ENCODE results near the gene RNF144A. TPM values are rescaled to one million over a fixed set of nuclear protein-coding genes. Genes with fewer than 3 reads are reported as not detected.

RNF144A gene
- polyA plus RNA-seq, 1 of the 3 experiments (the other 2 are of a cell fraction): 15.6 TPM

GRCh38 chr2:6982934-6983589, 65.8 kb downstream of the RNF144A start:
- no peak for DNase-seq
- H3F3A ChIP-seq (replicated peaks; ENCODE audit: insufficient read depth): no peaks in the 10 kb centered on the region
- H3K79me2 ChIP-seq (ENCODE audit: insufficient read depth): peaks cover under 1% of the 10 kb centered on the region; the same call in 1 of the 2 replicates
- no peaks in the 10 kb centered on the region for H3K27me3 ChIP-seq (ENCODE audit: insufficient read depth)
- TF ChIP-seq TEAD4 (IDR thresholded peaks at IDR 0.05; ENCODE audit: borderline replicate concordance, insufficient read depth) (no peak), NFIC (IDR thresholded peaks at IDR 0.05; ENCODE audit: borderline replicate concordance) (no peak), FOXJ3 (CRISPR knock-in tag; IDR thresholded peaks at IDR 0.05) (no peak), TCF12 (IDR thresholded peaks at IDR 0.05) (no peak), RCOR1 (IDR thresholded peaks at IDR 0.05; ENCODE audit: low read length) (no peak), EZH2phosphoT487 (IDR thresholded peaks at IDR 0.05; ENCODE audit: borderline replicate concordance, low read depth) (no peak), MAX (IDR thresholded peaks at IDR 0.05; ENCODE audit: low read depth) (no peak), ELF1 (IDR thresholded peaks at IDR 0.05) (no peak), USF1 (IDR thresholded peaks at IDR 0.05; ENCODE audit: borderline replicate concordance, low read depth) (no peak), JUND (IDR thresholded peaks at IDR 0.05) (no peak), FOSL2 (IDR thresholded peaks at IDR 0.05; ENCODE audit: borderline replicate concordance, low read depth) (no peak), RXRA (IDR thresholded peaks at IDR 0.05; ENCODE audit: borderline replicate concordance, low read depth) (no peak), RFX5 (IDR thresholded peaks at IDR 0.05; ENCODE audit: low read length) (no peak), MEF2A (IDR thresholded peaks at IDR 0.05; ENCODE audit: borderline replicate concordance, low read depth) (no peak), RAD21 (IDR thresholded peaks at IDR 0.05; ENCODE audit: low read length) (no peak), NRF1 (IDR thresholded peaks at IDR 0.05; ENCODE audit: low read depth, low read length) (no peak)
- TF ChIP-seq, protein P1, sequence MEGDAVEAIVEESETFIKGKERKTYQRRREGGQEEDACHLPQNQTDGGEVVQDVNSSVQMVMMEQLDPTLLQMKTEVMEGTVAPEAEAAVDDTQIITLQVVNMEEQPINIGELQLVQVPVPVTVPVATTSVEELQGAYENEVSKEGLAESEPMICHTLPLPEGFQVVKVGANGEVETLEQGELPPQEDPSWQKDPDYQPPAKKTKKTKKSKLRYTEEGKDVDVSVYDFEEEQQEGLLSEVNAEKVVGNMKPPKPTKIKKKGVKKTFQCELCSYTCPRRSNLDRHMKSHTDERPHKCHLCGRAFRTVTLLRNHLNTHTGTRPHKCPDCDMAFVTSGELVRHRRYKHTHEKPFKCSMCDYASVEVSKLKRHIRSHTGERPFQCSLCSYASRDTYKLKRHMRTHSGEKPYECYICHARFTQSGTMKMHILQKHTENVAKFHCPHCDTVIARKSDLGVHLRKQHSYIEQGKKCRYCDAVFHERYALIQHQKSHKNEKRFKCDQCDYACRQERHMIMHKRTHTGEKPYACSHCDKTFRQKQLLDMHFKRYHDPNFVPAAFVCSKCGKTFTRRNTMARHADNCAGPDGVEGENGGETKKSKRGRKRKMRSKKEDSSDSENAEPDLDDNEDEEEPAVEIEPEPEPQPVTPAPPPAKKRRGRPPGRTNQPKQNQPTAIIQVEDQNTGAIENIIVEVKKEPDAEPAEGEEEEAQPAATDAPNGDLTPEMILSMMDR (IDR thresholded peaks at IDR 0.05): no peak
- TF ChIP-seq, protein P2, sequence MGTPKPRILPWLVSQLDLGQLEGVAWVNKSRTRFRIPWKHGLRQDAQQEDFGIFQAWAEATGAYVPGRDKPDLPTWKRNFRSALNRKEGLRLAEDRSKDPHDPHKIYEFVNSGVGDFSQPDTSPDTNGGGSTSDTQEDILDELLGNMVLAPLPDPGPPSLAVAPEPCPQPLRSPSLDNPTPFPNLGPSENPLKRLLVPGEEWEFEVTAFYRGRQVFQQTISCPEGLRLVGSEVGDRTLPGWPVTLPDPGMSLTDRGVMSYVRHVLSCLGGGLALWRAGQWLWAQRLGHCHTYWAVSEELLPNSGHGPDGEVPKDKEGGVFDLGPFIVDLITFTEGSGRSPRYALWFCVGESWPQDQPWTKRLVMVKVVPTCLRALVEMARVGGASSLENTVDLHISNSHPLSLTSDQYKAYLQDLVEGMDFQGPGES (IDR thresholded peaks at IDR 0.05; ENCODE audit: low read depth, low read length): no peak
- peaks cover 4 to 5% of the 10 kb centered on the region in 2 experiments for H3K36me3 ChIP-seq (replicated peaks in 1 of 2; ENCODE audit: control insufficient read depth in 1 of 2, insufficient read depth in 2 of 2, low read length in 1 of 2)
- no peak overlapping the region for H3K9ac ChIP-seq
- ChIA-PET CTCF (interaction anchor here (0.6 to 2.3 kb wide), 7 partner anchors 11 to 66 kb away, joined by 3 to 7 read pairs (median 5); partner anchors contain the start of gene RNF144A), POLR2A (no interaction called here)
- WGBS (ENCODE audit: low lambda C conversion rate): 93% methylated on average over 6 of the region's 6 CpGs
- H3K9me2 ChIP-seq: no peaks in the 10 kb centered on the region
- no peak overlapping the region for H2AFZ ChIP-seq (ENCODE audit: low read depth)
- H4K20me1 ChIP-seq (ENCODE audit: insufficient read depth): no peaks in the 10 kb centered on the region
- H3K27ac ChIP-seq (ENCODE audit: low read depth in 2 of 2, low read length in 1 of 2): peak overlapping the region in 1 of 2 experiments; percentile 39; a peak in 1 of 4 replicates
- H3K4me2 ChIP-seq: no peak overlapping the region
- H3K4me1 ChIP-seq (ENCODE audit: control insufficient read depth in 1 of 2, insufficient read depth in 2 of 2, low read depth in 1 of 2, low read length in 1 of 2): peaks cover 0 to 33% of the 10 kb centered on the region in 2 experiments; a peak in 1 of 4 replicates
- no peak overlapping the region for H3K4me3 ChIP-seq (ENCODE audit: low read depth in 2 of 2, low read length in 1 of 2)
- no peaks in the 10 kb centered on the region for H3K9me3 ChIP-seq
